IPS DF 4.7 (cell line): ENCODE measurements around the gene TMEM72.

Experiments used
- DNase-seq: peaks from one replicate; pipeline ENCODE4 v3.0.0-alpha.2; 2013; ENCODE audit warnings: low spot score; ENCODE audit errors: extremely low read depth

The TMEM72 gene

GRCh38 chr10:44954042-44954441 is 42.9 kb downstream of the TMEM72 start:
- no peak for DNase-seq

DNA sequence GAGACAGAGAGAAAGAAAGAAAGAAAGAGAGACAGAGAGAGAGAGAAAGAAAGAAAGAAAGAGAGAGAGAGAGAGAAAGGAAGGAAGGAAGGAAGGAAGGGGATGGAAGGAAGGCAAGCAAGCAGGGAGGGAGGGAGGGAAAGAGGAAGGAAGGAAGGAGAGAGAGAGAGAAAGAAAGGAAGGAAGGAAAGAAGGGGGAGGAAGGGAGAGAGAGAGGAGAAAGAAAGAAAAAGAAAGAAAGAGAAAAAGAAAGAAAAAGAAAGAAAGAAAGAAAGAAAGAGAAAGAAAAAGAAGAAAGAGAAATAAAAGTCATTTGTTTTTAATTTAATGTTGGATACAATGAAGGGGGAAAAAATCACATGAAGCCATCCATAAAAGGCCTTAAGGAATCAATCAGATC is 43.8 kb downstream of the TMEM72 start:
- DNase-seq, result no peak

GRCh38 chr10:44955413-44956070 is 44.4 kb downstream of the TMEM72 start:
- no peak for DNase-seq

DNA sequence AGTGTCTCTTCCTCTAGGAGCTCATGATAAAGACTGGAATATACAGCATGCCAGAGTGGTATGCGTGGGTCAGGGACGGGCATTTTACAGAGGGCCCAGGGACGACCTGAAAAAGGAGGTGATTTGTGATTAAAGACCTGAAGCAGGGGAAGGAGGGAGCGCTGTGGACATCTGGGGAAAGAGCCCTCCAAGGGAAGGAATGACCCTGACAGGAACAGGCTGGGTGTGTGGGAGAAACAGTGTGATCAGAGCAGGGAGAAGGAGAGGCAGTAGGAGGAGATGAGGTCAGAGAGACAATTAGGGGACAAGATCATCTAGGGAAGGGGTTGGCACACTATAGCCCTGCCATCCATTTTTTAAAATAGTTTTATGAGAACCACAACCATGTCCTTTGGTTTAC is 45.1 kb downstream of the TMEM72 start:
- DNase-seq, result no peak

DNA sequence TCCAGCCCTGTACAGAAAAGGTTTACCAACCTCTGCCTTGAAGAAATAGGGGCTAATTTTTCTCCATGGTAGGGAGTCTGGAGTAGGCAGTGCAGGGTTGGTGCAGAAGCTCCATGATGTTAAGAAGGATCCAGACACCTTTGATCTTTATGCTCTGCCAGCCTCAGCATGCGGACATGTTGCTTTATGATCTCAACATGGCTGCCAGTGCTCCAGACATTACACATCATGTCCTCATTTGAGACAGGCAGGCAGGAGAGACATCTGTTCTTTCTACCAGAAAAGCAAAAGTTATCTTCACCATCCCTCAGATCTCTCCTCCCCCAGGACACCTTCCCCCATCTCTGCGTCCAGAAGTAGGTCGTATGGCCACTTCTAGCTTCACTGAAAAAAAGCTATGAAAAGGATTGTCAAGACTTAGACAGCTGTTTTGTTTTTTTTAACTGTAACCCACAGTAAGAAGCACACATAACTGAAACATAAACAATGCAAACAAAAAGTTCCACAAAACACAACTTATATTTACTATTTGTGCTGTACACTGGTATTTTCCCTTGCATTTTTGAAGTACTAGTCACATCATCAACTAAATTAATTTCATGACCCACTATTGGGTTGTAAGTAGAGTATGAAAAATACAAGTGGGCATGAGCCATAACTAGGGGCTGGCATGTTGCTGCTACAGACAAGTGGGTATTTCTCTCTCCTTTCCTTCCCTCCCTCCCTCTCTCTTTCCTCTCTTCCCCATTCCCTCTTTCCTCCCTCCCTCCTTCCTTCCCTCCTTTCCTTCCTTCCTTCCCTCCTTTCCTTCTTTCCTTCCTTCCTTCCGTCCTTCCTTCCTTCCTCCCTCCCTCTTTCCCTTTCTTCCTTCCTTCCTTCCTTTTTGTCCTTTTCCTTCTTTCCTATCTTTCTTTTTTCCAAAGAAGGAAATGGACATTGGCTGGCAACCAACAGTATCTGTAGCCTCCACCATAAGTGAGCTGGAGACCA is 45.9 kb downstream of the TMEM72 start:
- no peak for DNase-seq

DNA sequence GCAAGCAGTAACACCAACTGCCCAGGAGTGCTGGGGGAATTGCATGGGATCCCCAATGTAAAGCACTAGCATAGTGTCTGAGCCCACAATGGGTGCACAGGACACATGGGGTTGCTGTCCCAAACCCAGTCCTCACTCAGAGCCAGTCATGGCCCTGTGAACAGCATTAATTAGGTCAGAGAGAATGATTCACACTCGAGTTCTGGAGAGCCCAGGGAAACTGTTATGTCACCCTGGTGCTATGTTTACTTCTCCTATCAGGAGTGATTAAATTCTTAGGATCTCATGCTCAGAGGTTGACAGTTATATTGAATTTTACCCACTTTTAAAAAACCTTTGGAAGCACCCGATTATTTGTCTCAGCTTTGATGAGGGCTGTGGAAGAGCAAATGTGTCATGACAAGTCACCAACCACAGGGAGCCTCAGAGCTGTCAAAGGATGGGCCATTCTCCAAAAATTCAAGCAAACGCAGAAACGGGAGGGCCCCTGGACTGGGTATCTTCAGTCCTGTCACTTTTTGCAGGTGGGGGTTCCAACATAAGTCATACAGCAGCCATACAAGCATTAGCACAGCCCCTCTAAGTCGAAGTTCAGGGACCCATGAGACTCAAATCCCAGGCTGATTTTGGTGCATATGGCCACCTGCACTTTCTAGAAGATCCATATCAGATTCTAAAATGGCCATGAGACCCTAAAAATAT is 47.2 kb downstream of the TMEM72 start:
- no peak for DNase-seq

DNA sequence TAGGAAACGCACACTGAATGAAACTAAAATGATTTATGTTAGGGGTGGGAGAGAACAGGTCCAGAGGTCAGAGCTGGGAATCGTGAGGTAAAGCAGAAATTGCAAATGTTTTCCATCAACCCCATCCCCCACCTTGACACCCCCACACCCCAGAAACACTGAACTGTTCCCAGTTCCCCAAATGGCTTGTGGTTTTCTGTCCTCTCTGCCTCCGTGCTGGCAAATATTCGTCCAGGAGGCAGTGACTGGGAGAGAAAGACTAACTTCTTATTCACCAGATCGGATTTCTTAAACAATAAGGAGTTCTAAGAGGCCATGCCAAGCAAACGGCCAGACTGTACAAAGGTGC is 47.7 kb downstream of the TMEM72 start:
- DNase-seq, result no peak

- DNase-seq, result no peak
Measured at GRCh38 chr10:44959247-44960087, 48.3 kb downstream of the TMEM72 start, which contains the start of gene RASSF4. Gene RASSF4 (plus strand): TSS chr10:44959802. CDS start chr10:44970203, 10,401 bp downstream.

DNA sequence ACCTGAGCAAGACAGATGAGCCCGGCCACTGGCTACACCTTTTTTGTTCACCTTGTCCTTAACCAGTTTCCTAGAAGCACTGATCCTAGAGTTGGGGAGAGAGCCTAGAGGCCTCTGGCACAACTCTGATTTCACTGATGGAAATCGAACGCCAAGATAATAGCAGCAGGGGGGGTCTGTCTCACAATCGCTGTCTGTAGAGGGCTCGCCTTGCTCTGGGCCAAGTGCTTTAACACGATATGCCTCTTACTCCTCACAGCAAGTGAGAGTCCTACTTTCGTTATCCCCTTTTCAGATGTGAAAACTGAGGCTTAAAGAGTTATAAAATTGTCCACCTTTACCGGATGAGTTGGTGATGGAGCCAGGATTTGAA is 48.9 kb downstream of the TMEM72 start:
- DNase-seq, result no peak

GRCh38 chr10:44960482-44961229 is 49.5 kb downstream of the TMEM72 start:
- DNase-seq, result no peak

- no peak for DNase-seq
Measured at GRCh38 chr10:44961230-44961571, 50.1 kb downstream of the TMEM72 start.

DNA sequence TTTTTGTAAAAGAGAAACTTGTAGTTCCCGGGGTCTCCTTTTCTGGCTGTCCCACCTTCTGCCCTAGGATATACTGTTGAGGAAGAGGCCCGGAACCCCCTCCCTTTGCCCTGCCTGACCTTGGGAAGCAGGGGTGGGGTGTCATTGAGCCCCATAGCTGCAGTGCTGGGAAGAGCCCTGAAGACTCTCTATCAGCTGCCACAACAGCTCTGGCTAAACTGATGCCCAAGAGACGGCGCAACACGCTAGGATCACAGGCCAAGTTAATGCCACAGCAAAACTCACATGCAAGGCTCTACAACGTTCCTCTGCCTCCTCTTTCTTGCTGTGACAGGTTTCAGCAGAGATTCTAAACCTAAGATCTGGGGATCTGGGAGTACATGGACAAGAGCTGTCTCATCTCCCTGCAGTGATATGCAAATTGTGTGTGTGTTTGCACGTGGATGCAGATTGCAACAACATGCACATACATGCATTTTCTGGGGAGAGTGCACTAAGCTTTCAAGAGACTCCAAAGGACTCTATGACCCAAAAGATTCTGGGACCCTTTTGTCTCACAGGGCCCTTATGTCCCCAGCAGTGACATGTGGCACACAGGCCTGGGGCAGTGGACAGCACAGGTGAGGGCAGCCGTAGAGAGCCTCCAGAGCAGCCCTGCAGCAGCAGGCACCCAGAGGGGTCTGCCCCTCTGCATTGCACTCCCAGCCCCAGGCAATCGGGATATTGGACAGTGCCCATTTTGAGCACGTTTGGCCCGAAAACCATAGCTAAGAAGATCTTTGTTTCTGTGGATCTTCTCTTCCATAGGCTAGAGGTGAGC is 51.0 kb downstream of the TMEM72 start:
- no peak for DNase-seq

GRCh38 chr10:44962870-44963738 is 52.0 kb downstream of the TMEM72 start:
- no peak for DNase-seq

DNA sequence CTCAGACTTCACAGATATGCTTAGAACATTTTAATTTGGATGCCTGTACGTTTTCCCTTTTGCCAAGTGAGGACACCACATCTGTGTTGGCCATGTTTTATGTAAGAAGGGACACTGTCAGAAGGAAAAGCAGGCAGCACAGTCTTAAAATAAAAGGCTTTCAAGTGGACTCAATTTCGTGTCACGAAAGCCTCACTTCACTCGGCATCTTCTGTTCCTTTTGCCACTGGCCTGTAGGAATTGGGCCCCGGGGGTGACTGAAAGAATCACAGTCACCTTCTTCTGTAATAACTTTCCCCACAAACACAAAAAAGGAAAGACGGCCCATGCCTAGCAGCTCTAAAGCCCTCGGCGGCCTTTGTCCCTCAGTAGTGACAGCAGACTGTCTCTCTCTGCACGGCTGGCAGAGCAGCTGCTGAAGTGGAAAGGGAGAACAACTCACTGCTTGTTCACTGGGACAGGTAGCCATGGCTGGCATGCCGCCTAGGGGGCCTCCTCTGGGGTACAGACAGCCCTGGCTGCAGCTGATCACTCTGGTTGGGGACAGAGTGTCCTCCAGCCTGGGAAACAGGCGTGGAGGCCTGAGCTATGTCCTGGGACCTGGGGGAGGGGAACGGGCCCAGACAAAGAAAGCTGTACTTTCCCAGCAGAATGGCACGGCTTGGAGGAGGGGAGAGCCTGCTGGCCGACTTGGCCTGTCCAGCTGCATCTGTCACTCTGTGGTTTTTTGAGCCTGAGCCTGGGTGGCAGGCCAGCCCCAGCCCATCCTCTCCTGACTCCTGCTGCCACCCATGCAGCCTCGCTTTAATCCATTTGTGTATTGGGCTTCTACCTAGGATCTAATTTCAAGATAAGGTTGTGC is 52.9 kb downstream of the TMEM72 start:
- DNase-seq, result no peak

DNA sequence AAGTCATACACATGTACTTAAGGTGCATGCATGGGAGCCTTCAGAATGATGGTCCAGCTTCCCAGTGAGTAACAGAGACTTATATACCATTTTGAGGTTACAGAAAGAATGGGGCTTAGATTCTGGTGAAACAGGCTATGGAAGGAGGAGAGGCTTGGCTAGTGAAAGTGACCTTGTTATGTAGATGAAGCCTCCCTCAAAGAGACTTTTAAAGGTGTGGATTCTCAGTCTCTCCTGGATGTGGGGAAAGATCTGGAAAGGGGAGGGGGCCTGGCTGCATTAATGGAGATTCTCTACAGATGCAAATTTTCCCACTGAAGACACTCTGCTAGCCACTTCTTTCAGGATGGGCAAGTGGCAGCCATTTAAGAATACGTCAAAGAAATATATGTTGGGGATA is 54.0 kb downstream of the TMEM72 start:
- DNase-seq, result no peak

DNA sequence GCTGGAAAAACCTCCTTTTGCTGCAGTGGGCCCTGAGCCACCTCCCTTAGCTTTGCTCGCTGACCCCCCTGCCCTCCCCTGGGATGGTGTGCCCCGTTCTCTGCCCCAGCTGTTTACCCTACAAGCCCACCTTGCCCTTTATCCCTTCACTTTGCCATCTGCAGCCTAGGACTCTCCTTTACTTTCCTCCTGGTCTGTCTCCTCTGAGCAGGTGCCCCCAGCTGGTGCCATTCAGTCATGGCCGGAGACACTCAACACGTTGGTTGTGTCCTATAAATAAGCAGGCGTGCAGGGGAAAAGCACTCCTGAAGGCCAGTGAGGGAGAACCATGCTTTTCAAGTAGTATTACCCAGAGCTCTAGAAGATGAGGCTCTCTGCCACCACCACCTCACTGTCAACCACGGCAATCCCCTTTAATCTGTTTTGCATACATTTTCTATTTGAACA is 54.5 kb downstream of the TMEM72 start:
- DNase-seq, result no peak

GRCh38 chr10:44966129-44966815 is 55.1 kb downstream of the TMEM72 start:
- DNase-seq, result no peak
